OCI-LY1 (cell line): ENCODE results near the gene PIKFYVE.
"Not testable (repeated sequence)": the region's sequence is repeated elsewhere in the genome, so short reads cannot be mapped to it uniquely, and the experiment has no call there.

Experiments
- H2AFZ ChIP-seq: fragments of 200-600 bp; sonication (generic), shearing (Covaris generic); 2 replicates; pipeline ENCODE4 v1.6.0; 2014; ENCODE audit warnings: antibody characterized with exemption, mild to moderate bottlenecking, low read length
- H3F3A ChIP-seq: fragments of 200-600 bp; sonication (generic), shearing (Covaris generic); 2 replicates; pipeline ENCODE4 v1.6.0; 2014; ENCODE audit warnings: mild to moderate bottlenecking, antibody characterized with exemption, low read length, moderate library complexity; ENCODE audit not compliant: insufficient read depth
- H3K27ac ChIP-seq: fragments of 200-600 bp; sonication (generic); 2 replicates; pipeline ENCODE4 v1.5.1; 2014; ENCODE audit warnings: low read length, mixed run types, mild to moderate bottlenecking, low read depth; ENCODE audit not compliant: poor library complexity, severe bottlenecking
- H3K27me3 ChIP-seq: fragments of 200-600 bp; sonication (generic); 2 replicates; pipeline ENCODE4 v1.6.0; 2014; ENCODE audit warnings: antibody characterized with exemption, mild to moderate bottlenecking, low read length, moderate library complexity; ENCODE audit not compliant: insufficient read depth
- H3K36me3 ChIP-seq: fragments of 200-600 bp; sonication (generic); 2 replicates; pipeline ENCODE4 v1.6.1; 2014; ENCODE audit warnings: mild to moderate bottlenecking, antibody characterized with exemption, low read length, moderate library complexity, mixed read lengths; ENCODE audit not compliant: insufficient read depth
- H3K4me1 ChIP-seq: fragments of 200-600 bp; sonication (generic); 2 replicates; pipeline ENCODE4 v1.5.1; 2014; ENCODE audit warnings: mild to moderate bottlenecking, low read length, moderate library complexity; ENCODE audit not compliant: insufficient read depth, severe bottlenecking
- H3K4me2 ChIP-seq: fragments of 200-600 bp; sonication (generic), shearing (Covaris generic); 2 replicates; pipeline ENCODE4 v1.6.1; 2014; ENCODE audit warnings: low read length
- H3K4me3 ChIP-seq: fragments of 200-600 bp; sonication (generic); 2 replicates; pipeline ENCODE4 v1.5.1; 2014; ENCODE audit warnings: low read length, low read depth, mild to moderate bottlenecking, mixed read lengths; ENCODE audit not compliant: poor library complexity, severe bottlenecking
- H3K79me2 ChIP-seq: fragments of 200-600 bp; shearing (Covaris generic); 2 replicates; pipeline ENCODE4 v1.6.1; 2016; ENCODE audit warnings: mixed run types, low read length, mixed read lengths; ENCODE audit not compliant: insufficient read depth
- H3K9ac ChIP-seq: fragments of 200-600 bp; sonication (generic), shearing (Covaris generic); 2 replicates; pipeline ENCODE4 v1.6.1; 2014; ENCODE audit warnings: mild to moderate bottlenecking, low read length, mixed read lengths
- H3K9me2 ChIP-seq: fragments of 200-600 bp; sonication (generic), shearing (Covaris generic); 2 replicates; pipeline ENCODE4 v1.6.1; 2014; ENCODE audit warnings: low read depth, mild to moderate bottlenecking, low read length, mixed read lengths
- H3K9me3 ChIP-seq: fragments of 200-600 bp; shearing (Covaris generic); 2 replicates; pipeline ENCODE4 v1.6.1; 2014; ENCODE audit warnings: low read length, mixed read lengths
- H4K20me1 ChIP-seq: fragments of 200-600 bp; sonication (generic), shearing (Covaris generic); 2 replicates; pipeline ENCODE4 v1.6.0; 2016; ENCODE audit warnings: mild to moderate bottlenecking, low read length; ENCODE audit not compliant: insufficient read depth
- EZH2 ChIP-seq: fragments of 200-600 bp; sonication (generic), shearing (Covaris generic); IDR thresholded peaks from 2 replicates; pipeline ENCODE4 v1.8.0; 2017; ENCODE audit warnings: borderline replicate concordance, mixed run types, mild to moderate bottlenecking, antibody characterized with exemption, low read length, moderate library complexity, mixed read lengths
- TF ChIP-seq, protein P1 (sequence below): fragments of 200-600 bp; sonication (generic), shearing (Covaris generic); IDR thresholded peaks from 2 replicates; pipeline ENCODE4 v1.5.1; 2017; ENCODE audit warnings: mild to moderate bottlenecking, antibody characterized with exemption, low read length, moderate library complexity, mixed read lengths

PIKFYVE gene

GRCh38 chr2:208371634-208371935 is 105.5 kb downstream of the PIKFYVE start:
- H3F3A ChIP-seq: no peaks in the 10 kb centered on the region
- no peaks in the 10 kb centered on the region for H3K79me2 ChIP-seq
- no peak overlapping the region for H3K9ac ChIP-seq
- no peak overlapping the region for H3K4me2 ChIP-seq
- no peak overlapping the region for H2AFZ ChIP-seq
- no peaks in the 10 kb centered on the region for H3K9me2 ChIP-seq
- H3K4me1 ChIP-seq: peaks cover 3% of the 10 kb centered on the region
- no peaks in the 10 kb centered on the region for H3K9me3 ChIP-seq
- H4K20me1 ChIP-seq: no peaks in the 10 kb centered on the region
- H3K36me3 ChIP-seq: no peaks in the 10 kb centered on the region
- no peak for TF ChIP-seq EZH2
- TF ChIP-seq, protein P1, sequence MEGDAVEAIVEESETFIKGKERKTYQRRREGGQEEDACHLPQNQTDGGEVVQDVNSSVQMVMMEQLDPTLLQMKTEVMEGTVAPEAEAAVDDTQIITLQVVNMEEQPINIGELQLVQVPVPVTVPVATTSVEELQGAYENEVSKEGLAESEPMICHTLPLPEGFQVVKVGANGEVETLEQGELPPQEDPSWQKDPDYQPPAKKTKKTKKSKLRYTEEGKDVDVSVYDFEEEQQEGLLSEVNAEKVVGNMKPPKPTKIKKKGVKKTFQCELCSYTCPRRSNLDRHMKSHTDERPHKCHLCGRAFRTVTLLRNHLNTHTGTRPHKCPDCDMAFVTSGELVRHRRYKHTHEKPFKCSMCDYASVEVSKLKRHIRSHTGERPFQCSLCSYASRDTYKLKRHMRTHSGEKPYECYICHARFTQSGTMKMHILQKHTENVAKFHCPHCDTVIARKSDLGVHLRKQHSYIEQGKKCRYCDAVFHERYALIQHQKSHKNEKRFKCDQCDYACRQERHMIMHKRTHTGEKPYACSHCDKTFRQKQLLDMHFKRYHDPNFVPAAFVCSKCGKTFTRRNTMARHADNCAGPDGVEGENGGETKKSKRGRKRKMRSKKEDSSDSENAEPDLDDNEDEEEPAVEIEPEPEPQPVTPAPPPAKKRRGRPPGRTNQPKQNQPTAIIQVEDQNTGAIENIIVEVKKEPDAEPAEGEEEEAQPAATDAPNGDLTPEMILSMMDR: no peak
- H3K27ac ChIP-seq: no peak overlapping the region
- no peaks in the 10 kb centered on the region for H3K27me3 ChIP-seq
- H3K4me3 ChIP-seq: no peak overlapping the region

DNA sequence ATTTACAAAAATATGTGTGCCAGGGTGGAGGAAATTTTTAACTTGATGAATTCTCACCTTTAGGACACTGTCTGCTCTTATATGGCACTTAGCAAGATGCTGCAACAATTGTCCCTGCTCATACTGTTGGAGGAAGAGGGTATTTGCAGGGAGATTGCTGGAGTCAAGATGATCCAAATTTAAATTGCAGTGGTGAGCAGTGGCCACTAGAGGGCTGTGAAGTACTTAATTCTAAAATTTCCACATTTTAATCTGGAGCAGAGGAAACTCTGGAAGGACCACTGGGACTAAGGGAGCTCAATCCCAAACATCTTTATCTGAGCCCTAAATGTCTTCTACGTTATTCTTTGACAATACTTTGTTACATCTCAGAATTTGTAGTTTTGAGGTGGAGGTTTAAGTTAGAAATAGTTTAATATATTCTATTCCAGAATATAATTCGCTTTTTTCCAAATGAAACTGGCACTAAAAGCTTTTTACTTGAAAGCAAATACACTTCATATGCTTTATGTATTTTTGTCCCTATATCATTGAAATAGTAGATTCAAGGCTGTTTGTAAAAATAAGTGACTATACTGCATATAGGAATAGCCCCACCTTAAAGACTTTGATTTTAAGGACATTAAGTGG is 107.5 kb downstream of the PIKFYVE start:
- Histone ChIP-seq H3K9me3 (no peaks in the 10 kb centered on the region), H3K36me3 (no peaks in the 10 kb centered on the region), H3K4me3 (no peak overlapping the region), H3K79me2 (no peaks in the 10 kb centered on the region), H2AFZ (no peak overlapping the region), H3K9ac (no peak overlapping the region), H3K4me2 (no peak overlapping the region), H3K4me1 (no peaks in the 10 kb centered on the region), H4K20me1 (no peaks in the 10 kb centered on the region), H3K27ac (no peak overlapping the region), H3K9me2 (no peaks in the 10 kb centered on the region), H3F3A (no peaks in the 10 kb centered on the region), H3K27me3 (no peaks in the 10 kb centered on the region)
- TF ChIP-seq, protein P1: peak; percentile 83
- no peak for TF ChIP-seq EZH2

DNA sequence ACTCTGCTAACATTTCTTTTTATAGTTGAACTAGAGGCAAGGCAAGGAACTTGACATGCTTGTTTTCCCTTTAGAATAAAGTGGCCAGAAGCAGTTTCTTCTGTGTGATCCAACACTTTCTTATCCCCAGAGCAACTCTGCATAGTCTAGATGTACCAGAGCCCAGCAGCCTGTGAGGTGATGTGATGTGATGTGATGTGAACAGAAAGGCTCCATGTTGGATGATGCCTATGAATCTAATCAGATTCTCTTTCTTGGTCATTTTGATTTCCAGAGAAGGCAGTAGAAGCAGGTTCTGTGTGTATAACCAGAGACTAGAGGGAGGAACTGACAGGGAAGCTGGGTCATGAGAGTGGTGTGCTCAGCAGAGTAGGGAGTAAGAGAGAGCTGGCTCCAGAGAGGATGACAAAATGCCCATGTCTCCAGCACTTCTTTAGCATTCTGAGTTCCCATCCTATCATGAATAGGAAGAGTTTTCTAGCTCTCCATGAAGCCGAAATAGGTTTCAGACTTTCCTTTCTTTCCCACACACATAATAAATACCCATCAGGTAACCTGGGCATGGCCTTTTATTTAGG is 109.5 kb downstream of the PIKFYVE start:
- Histone ChIP-seq H2AFZ (no peak overlapping the region), H3K27ac (no peak overlapping the region), H3K79me2 (no peaks in the 10 kb centered on the region), H3F3A (no peaks in the 10 kb centered on the region), H4K20me1 (no peaks in the 10 kb centered on the region), H3K9ac (no peak overlapping the region), H3K36me3 (no peaks in the 10 kb centered on the region), H3K4me2 (no peak overlapping the region), H3K9me2 (no peaks in the 10 kb centered on the region), H3K9me3 (no peaks in the 10 kb centered on the region), H3K27me3 (no peaks in the 10 kb centered on the region), H3K4me1 (no peaks in the 10 kb centered on the region), H3K4me3 (no peak overlapping the region)
- no peak for TF ChIP-seq EZH2
- TF ChIP-seq, protein P1: no peak

- H3K4me2 ChIP-seq: not testable (repeated sequence)
Observed at GRCh38 chr2:208377344-208377860, 111.3 kb downstream of the PIKFYVE start.

More at GRCh38 chr2:208377344-208377860, 111.3 kb downstream of the PIKFYVE start:
- not testable (repeated sequence) for H3K4me1 ChIP-seq, H3K9ac ChIP-seq, H3K4me3 ChIP-seq, H3K27me3 ChIP-seq, H3K36me3 ChIP-seq, H3K9me3 ChIP-seq, H3K79me2 ChIP-seq, H3K27ac ChIP-seq, H2AFZ ChIP-seq, H3K9me2 ChIP-seq, H4K20me1 ChIP-seq, H3F3A ChIP-seq
